ENCODE data around the gene LRRC75A. TPM values are rescaled to one million over a fixed set of nuclear protein-coding genes. Genes with fewer than 3 reads are reported as not detected.

The LRRC75A gene
- total RNA-seq, 3 donors from 2014 or later, result 1.5 to 3.3 (median 1.6) TPM

DNA sequence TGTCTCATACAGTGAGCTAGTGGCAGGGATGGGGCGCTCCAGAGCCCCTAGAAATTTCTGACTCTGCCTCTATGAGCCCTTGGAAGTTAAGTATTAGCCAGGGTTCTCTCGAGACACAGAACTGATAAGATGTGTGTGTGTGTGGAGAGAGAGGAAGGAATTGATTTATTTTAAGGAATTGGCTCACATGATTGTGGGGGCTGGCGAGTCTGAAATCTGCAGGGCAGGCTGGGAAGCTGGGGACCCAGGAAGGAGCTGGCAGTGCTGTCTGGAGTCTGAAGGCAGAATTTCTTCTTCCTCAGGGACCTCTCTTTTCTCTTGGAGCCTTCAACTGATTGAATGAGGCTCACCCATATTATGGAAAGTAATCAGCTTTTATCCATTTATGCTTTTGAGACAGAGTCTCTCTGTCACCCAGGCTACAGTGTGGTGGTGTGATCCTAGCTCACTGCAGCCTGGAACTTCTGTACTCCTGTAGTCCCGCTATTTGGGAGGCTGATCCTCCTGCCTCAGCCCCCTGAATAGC, 16.8 kb downstream of the LRRC75A start:
- TF ChIP-seq, protein P1, sequence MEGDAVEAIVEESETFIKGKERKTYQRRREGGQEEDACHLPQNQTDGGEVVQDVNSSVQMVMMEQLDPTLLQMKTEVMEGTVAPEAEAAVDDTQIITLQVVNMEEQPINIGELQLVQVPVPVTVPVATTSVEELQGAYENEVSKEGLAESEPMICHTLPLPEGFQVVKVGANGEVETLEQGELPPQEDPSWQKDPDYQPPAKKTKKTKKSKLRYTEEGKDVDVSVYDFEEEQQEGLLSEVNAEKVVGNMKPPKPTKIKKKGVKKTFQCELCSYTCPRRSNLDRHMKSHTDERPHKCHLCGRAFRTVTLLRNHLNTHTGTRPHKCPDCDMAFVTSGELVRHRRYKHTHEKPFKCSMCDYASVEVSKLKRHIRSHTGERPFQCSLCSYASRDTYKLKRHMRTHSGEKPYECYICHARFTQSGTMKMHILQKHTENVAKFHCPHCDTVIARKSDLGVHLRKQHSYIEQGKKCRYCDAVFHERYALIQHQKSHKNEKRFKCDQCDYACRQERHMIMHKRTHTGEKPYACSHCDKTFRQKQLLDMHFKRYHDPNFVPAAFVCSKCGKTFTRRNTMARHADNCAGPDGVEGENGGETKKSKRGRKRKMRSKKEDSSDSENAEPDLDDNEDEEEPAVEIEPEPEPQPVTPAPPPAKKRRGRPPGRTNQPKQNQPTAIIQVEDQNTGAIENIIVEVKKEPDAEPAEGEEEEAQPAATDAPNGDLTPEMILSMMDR (IDR thresholded peaks at IDR 0.05), result no peak
- TF ChIP-seq POLR2AphosphoS5 (IDR thresholded peaks at IDR 0.05) (no peak), POLR2A (IDR thresholded peaks at IDR 0.05) (no peak)
- no peak for DNase-seq (ENCODE audit: low spot score in 2 of 2)
- H3K27me3 ChIP-seq, result no peaks in the 10 kb centered on the region
- intact Hi-C loops (cut with DNase I; ENCODE audit: low total_unique reads), result no loop called here
- H3K9me3 ChIP-seq, result no peaks in the 10 kb centered on the region
- H3K27ac ChIP-seq, result no peak overlapping the region
- peaks cover 0 to 3% of the 10 kb centered on the region in 2 donors for H3K4me1 ChIP-seq
- no peaks in the 10 kb centered on the region for H3K36me3 ChIP-seq
- H3K4me3 ChIP-seq, result no peak overlapping the region

DNA sequence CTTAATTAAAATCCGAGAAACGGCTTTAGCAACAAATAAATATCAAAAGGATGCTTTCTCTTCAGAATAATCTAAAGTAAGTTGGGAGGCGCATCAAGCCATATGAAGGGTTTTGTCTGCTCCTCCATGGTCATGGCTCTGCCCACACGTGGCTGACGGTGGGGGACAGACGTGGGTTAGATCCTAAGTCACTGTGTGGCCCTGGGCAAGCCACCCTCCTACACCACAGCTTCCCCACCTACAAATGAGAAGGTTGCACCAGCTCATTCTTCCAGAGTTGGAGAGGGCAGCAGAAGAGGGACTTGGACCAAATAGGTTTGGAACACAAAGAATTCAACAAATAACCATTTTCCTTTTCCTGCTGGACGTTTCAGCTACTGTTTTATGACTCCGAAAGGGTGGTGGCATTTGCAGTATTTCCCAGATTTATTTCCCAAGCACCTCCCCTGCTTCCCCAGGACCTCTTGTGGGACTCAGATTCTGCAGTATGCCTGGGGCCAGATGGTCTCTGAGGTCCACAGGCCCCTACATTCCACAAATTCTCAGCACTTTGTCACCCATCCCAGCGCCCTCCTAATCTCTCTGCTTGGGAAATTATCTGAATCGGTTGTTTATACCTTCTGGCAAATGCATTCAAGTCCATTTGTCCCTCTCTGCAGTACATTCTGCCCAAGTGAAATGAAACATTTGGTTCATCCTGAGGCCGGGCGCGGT, 17.8 kb downstream of the LRRC75A start:
- intact Hi-C loops (cut with DNase I; ENCODE audit: low total_unique reads), result no loop called here

DNA sequence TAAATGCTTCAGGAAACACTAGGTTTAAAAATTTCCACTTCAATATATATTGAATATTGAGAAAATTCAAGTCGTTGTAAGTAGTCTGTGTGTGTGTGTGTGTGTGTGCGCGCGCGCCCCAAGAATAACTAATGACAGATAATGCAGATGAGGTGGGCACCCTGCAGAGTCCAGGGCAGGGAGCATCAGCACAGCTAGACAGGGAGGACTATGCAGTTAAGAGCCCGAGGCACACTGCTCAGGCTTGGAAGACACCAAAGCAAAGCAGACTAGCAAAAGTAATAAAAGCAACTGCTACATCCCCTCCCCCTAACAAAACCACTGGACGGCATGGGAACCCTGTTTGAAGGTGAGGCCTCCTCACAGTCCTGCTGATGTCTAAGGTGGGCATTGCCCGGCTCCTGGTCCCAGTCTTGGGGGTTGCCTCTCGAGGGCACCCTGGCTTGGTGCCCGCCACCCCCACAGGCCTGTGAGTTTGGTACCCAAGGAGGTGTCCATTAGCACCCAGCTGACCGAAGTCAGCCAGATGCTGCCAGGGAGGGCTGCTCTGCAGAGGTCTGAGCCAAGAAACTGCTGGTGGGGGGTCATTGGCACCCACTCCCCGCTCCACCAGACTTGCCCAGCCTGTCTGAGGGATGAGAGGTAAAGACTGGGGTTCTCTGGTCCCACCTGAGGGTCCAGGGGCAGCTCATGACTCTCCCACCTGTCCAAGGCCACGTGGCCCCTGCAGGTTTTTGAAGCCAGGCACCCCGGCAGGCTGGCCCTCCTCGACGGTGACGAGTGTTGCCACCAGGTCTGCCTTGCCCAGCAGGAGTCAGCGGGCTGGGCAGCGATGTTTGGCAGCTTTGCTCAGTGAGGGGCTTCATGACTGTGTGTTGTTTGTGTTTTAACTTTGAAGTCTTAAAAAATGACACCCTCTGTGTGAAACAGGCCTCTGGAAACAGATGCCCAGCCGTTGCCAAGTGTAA, 18.7 kb downstream of the LRRC75A start:
- Histone ChIP-seq H3K27ac (no peak overlapping the region), H3K36me3 (no peaks in the 10 kb centered on the region), H3K27me3 (no peaks in the 10 kb centered on the region), H3K4me1 (peaks cover 0 to 3% of the 10 kb centered on the region in 2 donors), H3K4me3 (no peak overlapping the region), H3K9me3 (no peaks in the 10 kb centered on the region)
- TF ChIP-seq POLR2AphosphoS5 (IDR thresholded peaks at IDR 0.05) (no peak), POLR2A (IDR thresholded peaks at IDR 0.05) (no peak)
- TF ChIP-seq, protein P1 (IDR thresholded peaks at IDR 0.05), result no peak
- no peak for DNase-seq (ENCODE audit: low spot score in 2 of 2)
- intact Hi-C loops (cut with DNase I; ENCODE audit: low total_unique reads), result no loop called here

More for the DNA sequence above, 17.8 kb downstream of the LRRC75A start:
- peaks cover 0 to 3% of the 10 kb centered on the region in 2 donors for H3K4me1 ChIP-seq
- no peaks in the 10 kb centered on the region for H3K36me3 ChIP-seq
- DNase-seq (ENCODE audit: low spot score in 2 of 2), result no peak
- H3K27me3 ChIP-seq, result no peaks in the 10 kb centered on the region
- H3K9me3 ChIP-seq, result no peaks in the 10 kb centered on the region
- H3K27ac ChIP-seq, result no peak overlapping the region
- TF ChIP-seq, protein P1 (IDR thresholded peaks at IDR 0.05), result no peak
- TF ChIP-seq POLR2AphosphoS5 (IDR thresholded peaks at IDR 0.05), result no peak
- no peak for TF ChIP-seq POLR2A (IDR thresholded peaks at IDR 0.05)
- no peak overlapping the region for H3K4me3 ChIP-seq

DNA sequence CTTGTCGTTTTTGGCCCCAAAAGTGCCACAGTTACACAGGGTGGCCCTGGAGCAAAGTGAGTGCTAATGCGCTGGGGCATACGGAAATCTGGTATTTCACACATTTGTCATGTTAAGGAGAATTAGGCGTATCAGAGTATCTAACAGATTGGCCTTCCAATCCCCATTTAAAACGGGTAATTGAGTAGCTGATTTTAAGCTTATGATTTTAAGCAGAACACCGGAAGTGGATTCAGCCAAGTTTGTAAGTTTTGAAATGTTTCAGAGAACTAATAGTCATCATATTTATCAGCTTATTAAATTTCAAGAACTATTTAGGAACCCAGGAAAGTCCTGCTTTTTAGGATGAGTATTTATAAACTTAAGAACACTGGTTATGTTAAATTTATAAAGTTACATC, 19.5 kb downstream of the LRRC75A start:
- intact Hi-C loops (cut with DNase I; ENCODE audit: low total_unique reads), result no loop called here
- Histone ChIP-seq H3K4me3 (no peak overlapping the region), H3K36me3 (no peaks in the 10 kb centered on the region), H3K27me3 (no peaks in the 10 kb centered on the region), H3K4me1 (peaks cover 0 to 2% of the 10 kb centered on the region in 2 donors), H3K9me3 (no peaks in the 10 kb centered on the region), H3K27ac (peak overlapping the region in 1 of 2 donors; percentile 19)
- TF ChIP-seq POLR2A (IDR thresholded peaks at IDR 0.05), result no peak
- TF ChIP-seq, protein P1 (IDR thresholded peaks at IDR 0.05), result no peak
- no peak for DNase-seq (ENCODE audit: low spot score in 2 of 2)
